NCI-H748 (cell line): ENCODE results near the gene SLC43A2.
"Not testable (repeated sequence)": the region's sequence is repeated elsewhere in the genome, so short reads cannot be mapped to it uniquely, and the experiment has no call there.

Source experiments
- DNase-seq: peaks from one replicate; lab custom pipeline; 2025; ENCODE audit not compliant: unreplicated experiment; lab: John Stamatoyannopoulos, UW

SLC43A2 gene

GRCh38 chr17:1627982-1628855, at the start of gene SLC43A2:
TSS of gene SLC43A2 (minus strand) at chr17:1628834. CDS start at chr17:1627874, 960 bp downstream.
- peak; percentile 98 for DNase-seq

- no peak for DNase-seq
Observed at GRCh38 chr17:1676401-1676800, 47.8 kb upstream of the SLC43A2 start.

- no peak for DNase-seq
Observed at GRCh38 chr17:1673041-1673785, 44.6 kb upstream of the SLC43A2 start.

GRCh38 chr17:1663934-1664333, 35.3 kb upstream of the SLC43A2 start:
- not testable (repeated sequence) for DNase-seq

- DNase-seq: no peak
Observed at GRCh38 chr17:1661045-1661444, 32.4 kb upstream of the SLC43A2 start.

GRCh38 chr17:1658100-1658499, 29.5 kb upstream of the SLC43A2 start:
- DNase-seq: no peak

GRCh38 chr17:1653735-1654134, 25.1 kb upstream of the SLC43A2 start:
- DNase-seq: no peak

GRCh38 chr17:1652794-1653193, 24.2 kb upstream of the SLC43A2 start:
- DNase-seq: not testable (repeated sequence)

GRCh38 chr17:1651559-1651844, 22.9 kb upstream of the SLC43A2 start:
- no peak for DNase-seq

GRCh38 chr17:1650731-1651558, 22.3 kb upstream of the SLC43A2 start:
- DNase-seq: no peak

GRCh38 chr17:1649844-1650501, 21.3 kb upstream of the SLC43A2 start, which contains the start of gene RILP:
TSS of gene RILP (minus strand) at chr17:1649866. CDS start at chr17:1649804, 62 bp downstream.
- no peak for DNase-seq

GRCh38 chr17:1648963-1649843, 20.6 kb upstream of the SLC43A2 start:
- DNase-seq: peak; percentile 79

GRCh38 chr17:1648173-1648962, 19.7 kb upstream of the SLC43A2 start:
- DNase-seq: no peak

- no peak for DNase-seq
Observed at GRCh38 chr17:1647802-1648171, 19.2 kb upstream of the SLC43A2 start.

GRCh38 chr17:1646199-1646875, 17.7 kb upstream of the SLC43A2 start:
- DNase-seq: no peak

- no peak for DNase-seq
Observed at GRCh38 chr17:1645207-1646171, 16.9 kb upstream of the SLC43A2 start, which contains the start of gene SCARF1. TSS of gene SCARF1 (minus strand) at chr17:1645732. CDS start at chr17:1645697, 35 bp downstream.

GRCh38 chr17:1644493-1645206, 16.0 kb upstream of the SLC43A2 start:
- DNase-seq: no peak
